Lung (tissue), 12 donors: ENCODE results near the gene KRTAP26-1. TPM values are rescaled to one million over a fixed set of nuclear protein-coding genes. Genes with fewer than 3 reads are reported as not detected.

Experiments
- ATAC-seq: fragments of 200-7000 bp; cut with Tn5 transposase; one replicate; pipeline ENCODE4 v1.9.1; 2020; ENCODE audit warnings: moderate number of reproducible peaks; ENCODE audit not compliant: insufficient read depth, low FRiP score
- DNase-seq, 3 donors: peaks; one replicate each; pipeline ENCODE4 v3.0.0-alpha.2; 2013 to 2017
- H3K27ac ChIP-seq, 2 donors: one replicate each; pipeline ENCODE4 v1.5.1; 2013; ENCODE audit warnings: mild to moderate bottlenecking in 2 of 2, moderate library complexity in 2 of 2, control low read depth in 1 of 2, inconsistent platforms in 1 of 2, low read depth in 1 of 2, low read length in 1 of 2
- H3K27me3 ChIP-seq, 3 donors: one replicate each; pipeline ENCODE4 v1.5.1; 2013; ENCODE audit warnings: low read length in 2 of 3; ENCODE audit not compliant: control insufficient read depth in 3 of 3, insufficient read depth in 3 of 3
- H3K36me3 ChIP-seq, 4 donors: one replicate each; pipeline ENCODE4 v1.5.1; 2013; ENCODE audit warnings: low read length in 4 of 4, mild to moderate bottlenecking in 1 of 4, moderate library complexity in 1 of 4; ENCODE audit not compliant: control insufficient read depth in 4 of 4, insufficient read depth in 4 of 4
- H3K4me1 ChIP-seq, 5 donors: one replicate each; pipeline ENCODE4 v1.5.1; 2013; ENCODE audit warnings: low read length in 5 of 5, mild to moderate bottlenecking in 2 of 5, moderate library complexity in 1 of 5; ENCODE audit not compliant: control insufficient read depth in 5 of 5, insufficient read depth in 5 of 5
- H3K4me3 ChIP-seq: one replicate; pipeline ENCODE4 v1.5.1; 2013; ENCODE audit warnings: mild to moderate bottlenecking, control low read depth, moderate library complexity
- H3K9ac ChIP-seq, 2 donors: one replicate each; pipeline ENCODE4 v1.5.1; 2013; ENCODE audit warnings: low read length in 2 of 2, control low read depth in 1 of 2; ENCODE audit not compliant: insufficient read depth in 1 of 2
- H3K9me3 ChIP-seq, 4 donors: one replicate each; pipeline ENCODE4 v1.5.1; 2013; ENCODE audit warnings: low read length in 3 of 4, mild to moderate bottlenecking in 1 of 4, moderate library complexity in 1 of 4; ENCODE audit not compliant: control insufficient read depth in 4 of 4, insufficient read depth in 3 of 4
- WGBS, 2 donors: extraction: QIAGEN DNeasy Blood & Tissue Kit; methylation state at CpG; one replicate each; pipeline ENCODE4 v1.1.7; 2013; 5-methylcytosine and 5-hydroxymethylcytosine counted together
- polyA plus RNA-seq, 2 donors: library from polyadenylated mRNA; stranded (reverse); fragments of 200-250 nt; gene quantifications; one replicate each; pipeline ENCODE4 v1.2.1, GENCODE V29; 2013
- total RNA-seq, 2 donors: library from RNA; depleted of rRNA in 1 of 2; stranded (reverse); fragments of >200 nt in 1 of 2; gene quantifications; one replicate each; pipeline ENCODE4 v1.2.1, GENCODE V29; 2014 to 2021
- TF ChIP-seq, protein P1 (sequence below): IDR thresholded peaks from 2 replicates; pipeline ENCODE4 v1.5.1; 2012; ENCODE audit warnings: mild to moderate bottlenecking; ENCODE audit errors: control extremely low read depth, extremely low read depth
- donor health status: control.
- donor health status: control.
- donor health status: Bipolar disorder and iron deficiency.
- donor health status: healthy.
- donor health status: DM: yes; HTN: yes; CAD: no.

Gene KRTAP26-1
- total and polyA plus RNA-seq, 4 donors: not detected

DNA sequence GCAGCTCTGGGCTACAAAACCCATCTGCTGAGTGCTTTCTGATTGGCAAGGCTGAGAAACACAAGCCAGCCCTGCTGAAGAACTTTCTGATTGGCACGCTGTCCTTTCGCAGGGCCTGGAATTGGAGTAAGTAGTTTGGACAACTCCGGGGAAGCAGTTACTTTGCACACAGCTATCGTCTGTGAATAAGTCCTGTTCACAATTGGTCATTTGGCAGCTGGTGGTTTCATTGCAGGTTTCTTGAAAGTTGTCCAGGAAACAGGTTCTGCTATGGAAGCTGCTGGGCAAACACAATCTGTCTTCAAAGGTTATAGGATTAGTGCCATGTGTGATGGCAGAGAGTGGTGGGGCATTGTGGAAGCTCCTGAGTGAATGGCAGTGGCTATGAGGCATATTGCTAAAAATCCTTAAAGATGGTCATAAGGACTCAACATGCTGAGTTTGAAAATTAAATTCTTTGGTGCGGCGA is 17.2 kb upstream of the KRTAP26-1 start, which contains the start of gene KRTAP27-1:
Gene KRTAP27-1 (minus strand): TSS at position 419 of the 469 bp plus-strand sequence. CDS start 26 bp downstream, at position 393.
- H3K9ac ChIP-seq: no peak within 1 kb of the TSS
- no peak within 1 kb of the TSS for H3K27ac ChIP-seq
- WGBS, 2 donors: 84 to 94% methylated on average over 6 of the region's 6 CpGs
- no peaks in the 10 kb centered on the region for H3K36me3 ChIP-seq
- H3K4me1 ChIP-seq: no peaks in the 10 kb centered on the region
- H3K9me3 ChIP-seq: no peaks in the 10 kb centered on the region
- TF ChIP-seq, protein P1, sequence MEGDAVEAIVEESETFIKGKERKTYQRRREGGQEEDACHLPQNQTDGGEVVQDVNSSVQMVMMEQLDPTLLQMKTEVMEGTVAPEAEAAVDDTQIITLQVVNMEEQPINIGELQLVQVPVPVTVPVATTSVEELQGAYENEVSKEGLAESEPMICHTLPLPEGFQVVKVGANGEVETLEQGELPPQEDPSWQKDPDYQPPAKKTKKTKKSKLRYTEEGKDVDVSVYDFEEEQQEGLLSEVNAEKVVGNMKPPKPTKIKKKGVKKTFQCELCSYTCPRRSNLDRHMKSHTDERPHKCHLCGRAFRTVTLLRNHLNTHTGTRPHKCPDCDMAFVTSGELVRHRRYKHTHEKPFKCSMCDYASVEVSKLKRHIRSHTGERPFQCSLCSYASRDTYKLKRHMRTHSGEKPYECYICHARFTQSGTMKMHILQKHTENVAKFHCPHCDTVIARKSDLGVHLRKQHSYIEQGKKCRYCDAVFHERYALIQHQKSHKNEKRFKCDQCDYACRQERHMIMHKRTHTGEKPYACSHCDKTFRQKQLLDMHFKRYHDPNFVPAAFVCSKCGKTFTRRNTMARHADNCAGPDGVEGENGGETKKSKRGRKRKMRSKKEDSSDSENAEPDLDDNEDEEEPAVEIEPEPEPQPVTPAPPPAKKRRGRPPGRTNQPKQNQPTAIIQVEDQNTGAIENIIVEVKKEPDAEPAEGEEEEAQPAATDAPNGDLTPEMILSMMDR: no peak
- DNase-seq (no peak), ATAC-seq (no peak)
- H3K27me3 ChIP-seq: no peaks in the 10 kb centered on the region
- H3K4me3 ChIP-seq: no peak within 1 kb of the TSS

DNA sequence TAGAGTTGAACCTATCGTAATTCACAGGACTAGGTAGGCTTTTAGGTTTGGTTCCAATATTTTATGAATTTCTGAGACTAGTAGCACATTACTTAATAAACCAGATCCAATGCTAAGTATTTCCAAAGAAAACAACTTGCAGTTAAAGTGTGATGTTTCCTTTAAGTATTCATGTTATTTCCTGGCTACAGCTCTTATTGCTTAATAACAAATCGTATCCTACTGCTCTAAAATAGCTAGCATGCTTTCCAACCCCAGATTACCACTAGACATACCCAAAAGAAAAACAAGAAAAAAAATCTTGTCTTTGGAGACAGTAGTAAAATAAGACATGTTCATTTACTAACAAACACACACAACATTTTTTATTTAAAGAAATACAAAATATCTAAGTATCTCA is 16.5 kb upstream of the KRTAP26-1 start:
- no peaks in the 10 kb centered on the region for H3K9me3 ChIP-seq
- TF ChIP-seq, protein P1: no peak
- ATAC-seq: no peak
- 47 to 66% methylated on average over 2 of the region's 2 CpGs for WGBS, 2 donors
- peak in 1 of 3 donors; percentile 1 for DNase-seq
- H3K4me3 ChIP-seq: no peak overlapping the region
- no peaks in the 10 kb centered on the region for H3K36me3 ChIP-seq
- H3K9ac ChIP-seq: no peak overlapping the region
- no peaks in the 10 kb centered on the region for H3K4me1 ChIP-seq
- H3K27ac ChIP-seq: no peak overlapping the region
- no peaks in the 10 kb centered on the region for H3K27me3 ChIP-seq

DNA sequence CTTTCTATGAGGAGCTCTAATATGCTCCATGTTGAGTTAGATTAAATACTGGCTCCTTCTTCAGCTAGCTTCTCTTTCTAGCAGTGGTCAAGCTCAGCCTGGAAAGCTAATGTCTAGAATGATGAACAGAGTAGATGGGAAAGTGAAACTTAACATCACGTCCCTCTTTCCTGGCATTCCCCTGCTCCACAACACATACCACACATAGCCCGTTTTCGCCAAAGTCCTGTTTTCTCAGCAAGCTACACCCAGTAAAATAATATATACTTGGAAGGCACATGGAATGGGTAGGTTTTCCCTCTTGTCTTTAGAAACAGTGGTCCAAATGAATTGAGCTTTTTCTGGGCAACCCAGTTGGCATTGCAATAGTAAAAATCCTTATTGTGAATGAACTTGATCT is 13.6 kb upstream of the KRTAP26-1 start:
- no peak overlapping the region for H3K27ac ChIP-seq
- H3K4me1 ChIP-seq: no peaks in the 10 kb centered on the region
- no peak overlapping the region for H3K4me3 ChIP-seq
- TF ChIP-seq, protein P1: no peak
- H3K27me3 ChIP-seq: no peaks in the 10 kb centered on the region
- ATAC-seq (no peak), DNase-seq (no peak)
- 76 to 83% methylated on average over 3 of the region's 3 CpGs for WGBS, 2 donors
- no peaks in the 10 kb centered on the region for H3K36me3 ChIP-seq
- H3K9me3 ChIP-seq: no peaks in the 10 kb centered on the region
- no peak overlapping the region for H3K9ac ChIP-seq

DNA sequence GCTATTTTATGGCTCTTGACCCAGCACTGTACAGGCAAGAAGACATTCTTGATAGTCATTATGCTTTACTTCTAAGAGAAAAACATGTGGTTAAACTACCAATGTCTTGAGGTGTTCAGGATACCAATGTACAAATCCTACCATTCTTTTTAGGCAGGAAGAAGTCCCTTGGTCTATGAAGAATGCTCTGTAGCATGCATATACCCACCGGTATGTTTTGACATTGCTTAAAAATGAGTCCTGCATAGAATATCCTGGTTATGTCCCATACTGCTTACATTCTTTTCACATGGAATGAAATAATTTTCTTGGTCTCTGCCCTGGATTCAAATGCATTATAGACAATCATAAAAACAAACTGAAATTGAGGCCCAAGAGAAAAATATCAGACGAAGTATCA is 12.6 kb upstream of the KRTAP26-1 start:
- 86 to 94% methylated on average over 2 of the region's 2 CpGs for WGBS, 2 donors
- Histone ChIP-seq H3K9ac (no peak overlapping the region), H3K27ac (no peak overlapping the region), H3K36me3 (no peaks in the 10 kb centered on the region), H3K27me3 (no peaks in the 10 kb centered on the region), H3K4me1 (no peaks in the 10 kb centered on the region), H3K4me3 (no peak overlapping the region), H3K9me3 (peaks cover 0 to 1% (median 0%) of the 10 kb centered on the region in 4 donors)
- DNase-seq (no peak), ATAC-seq (no peak)
- TF ChIP-seq, protein P1: no peak
